ENCODE measurements around the gene ING4.

- TF ChIP-seq POLR2AphosphoS5 (IDR thresholded peaks at IDR 0.05; ENCODE audit: insufficient read depth in 1 of 2, low read depth in 1 of 2) (no peak), POLR2A (IDR thresholded peaks at IDR 0.05) (no peak)
These were observed 54.9 kb downstream of the ING4 start for GRCh38 chr12:6607751-6608591.
